ENCODE measurements around the gene PLD4.
"Not testable (repeated sequence)": the region's sequence is repeated elsewhere in the genome, so short reads cannot be mapped to it uniquely, and the experiment has no call there.

Gene PLD4, protein sequence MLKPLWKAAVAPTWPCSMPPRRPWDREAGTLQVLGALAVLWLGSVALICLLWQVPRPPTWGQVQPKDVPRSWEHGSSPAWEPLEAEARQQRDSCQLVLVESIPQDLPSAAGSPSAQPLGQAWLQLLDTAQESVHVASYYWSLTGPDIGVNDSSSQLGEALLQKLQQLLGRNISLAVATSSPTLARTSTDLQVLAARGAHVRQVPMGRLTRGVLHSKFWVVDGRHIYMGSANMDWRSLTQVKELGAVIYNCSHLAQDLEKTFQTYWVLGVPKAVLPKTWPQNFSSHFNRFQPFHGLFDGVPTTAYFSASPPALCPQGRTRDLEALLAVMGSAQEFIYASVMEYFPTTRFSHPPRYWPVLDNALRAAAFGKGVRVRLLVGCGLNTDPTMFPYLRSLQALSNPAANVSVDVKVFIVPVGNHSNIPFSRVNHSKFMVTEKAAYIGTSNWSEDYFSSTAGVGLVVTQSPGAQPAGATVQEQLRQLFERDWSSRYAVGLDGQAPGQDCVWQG

DNA sequence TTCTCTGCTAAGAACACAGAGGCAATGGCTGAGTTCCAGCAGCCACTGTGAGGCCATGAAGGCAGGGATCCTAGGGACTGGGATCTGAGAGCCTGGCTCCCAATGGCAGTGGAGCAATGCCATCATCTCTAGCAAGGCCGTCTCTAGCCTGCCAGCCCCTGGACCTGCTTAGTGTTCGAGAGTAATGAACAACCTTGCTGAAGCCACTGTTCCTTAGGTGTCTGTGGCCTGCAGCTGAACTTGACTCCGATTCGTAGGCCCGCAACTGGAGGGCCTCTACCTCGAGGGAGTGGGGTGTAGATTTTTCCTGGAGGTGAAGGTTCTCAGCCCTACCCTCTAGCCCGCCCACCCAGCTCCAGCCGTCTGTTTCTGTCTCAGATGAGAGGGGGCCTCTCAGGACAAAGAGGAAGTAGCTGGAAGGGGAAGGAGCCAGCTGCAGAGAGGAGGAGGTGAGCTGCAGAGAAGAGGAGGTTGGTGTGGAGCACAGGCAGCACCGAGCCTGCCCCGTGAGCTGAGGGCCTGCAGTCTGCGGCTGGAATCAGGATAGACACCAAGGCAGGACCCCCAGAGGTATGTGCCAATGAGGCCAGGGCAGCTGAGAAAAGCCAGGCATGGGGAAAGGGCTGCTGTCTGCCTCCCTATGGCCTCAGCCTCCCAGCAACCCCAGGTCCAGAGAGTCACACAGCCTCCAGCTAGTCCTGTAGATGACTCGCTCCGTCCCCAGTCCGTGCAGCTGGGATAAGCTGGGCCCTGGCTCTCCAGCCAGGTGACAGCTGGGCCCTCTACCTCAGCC is at the start of gene PLD4:
Gene PLD4 (plus strand): TSS at position 459 of the 793 bp plus-strand sequence. CDS start 2,262 bp downstream, outside the sequence.
- DNase-seq, result peak in 1 of 2 donors; percentile 33

DNA sequence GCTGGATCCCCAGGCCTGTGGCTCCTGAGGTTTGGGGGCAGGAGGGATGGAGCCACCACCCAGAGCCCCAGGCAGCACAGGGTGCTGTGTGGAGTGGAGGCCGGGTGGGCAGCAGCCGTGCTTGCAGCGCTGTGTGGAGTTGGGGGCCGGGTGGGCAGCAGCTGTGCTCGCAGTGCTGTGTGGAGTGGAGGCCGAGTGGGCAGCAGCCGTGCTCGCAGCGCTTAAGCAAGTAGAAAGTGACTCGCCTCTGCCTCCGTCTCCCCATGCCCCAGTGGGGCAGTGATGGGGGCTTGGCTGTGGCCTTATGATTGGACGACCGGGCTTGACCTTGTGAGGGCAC is 49.3 kb upstream of the PLD4 start:
- no peak for DNase-seq

GRCh38 chr14:104875811-104876210 is 48.9 kb upstream of the PLD4 start:
- DNase-seq, result no peak

DNA sequence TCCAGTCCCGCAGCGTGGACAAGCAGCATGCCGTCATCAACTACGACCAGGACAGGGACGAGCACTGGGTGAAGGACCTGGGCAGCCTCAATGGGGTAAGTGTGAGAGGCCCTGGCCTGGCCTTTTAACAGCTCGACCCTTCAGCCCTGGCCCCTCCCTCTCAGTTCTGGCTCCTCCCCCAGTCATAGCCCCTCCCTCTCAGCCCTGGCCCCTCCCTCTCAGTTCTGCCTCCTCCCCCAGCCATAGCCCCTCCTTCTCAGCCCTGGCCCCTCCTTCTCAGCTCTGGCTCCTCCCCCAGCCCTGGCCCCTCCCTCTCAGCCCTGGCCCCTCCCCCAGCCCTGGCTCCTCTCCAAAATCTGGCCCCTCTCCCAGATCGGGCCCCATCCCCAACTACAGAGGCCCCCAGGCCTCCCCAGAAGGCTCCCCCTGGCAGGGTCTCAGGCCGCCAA is 48.4 kb upstream of the PLD4 start:
- DNase-seq, result peak in 1 of 2 donors; percentile 32

DNA sequence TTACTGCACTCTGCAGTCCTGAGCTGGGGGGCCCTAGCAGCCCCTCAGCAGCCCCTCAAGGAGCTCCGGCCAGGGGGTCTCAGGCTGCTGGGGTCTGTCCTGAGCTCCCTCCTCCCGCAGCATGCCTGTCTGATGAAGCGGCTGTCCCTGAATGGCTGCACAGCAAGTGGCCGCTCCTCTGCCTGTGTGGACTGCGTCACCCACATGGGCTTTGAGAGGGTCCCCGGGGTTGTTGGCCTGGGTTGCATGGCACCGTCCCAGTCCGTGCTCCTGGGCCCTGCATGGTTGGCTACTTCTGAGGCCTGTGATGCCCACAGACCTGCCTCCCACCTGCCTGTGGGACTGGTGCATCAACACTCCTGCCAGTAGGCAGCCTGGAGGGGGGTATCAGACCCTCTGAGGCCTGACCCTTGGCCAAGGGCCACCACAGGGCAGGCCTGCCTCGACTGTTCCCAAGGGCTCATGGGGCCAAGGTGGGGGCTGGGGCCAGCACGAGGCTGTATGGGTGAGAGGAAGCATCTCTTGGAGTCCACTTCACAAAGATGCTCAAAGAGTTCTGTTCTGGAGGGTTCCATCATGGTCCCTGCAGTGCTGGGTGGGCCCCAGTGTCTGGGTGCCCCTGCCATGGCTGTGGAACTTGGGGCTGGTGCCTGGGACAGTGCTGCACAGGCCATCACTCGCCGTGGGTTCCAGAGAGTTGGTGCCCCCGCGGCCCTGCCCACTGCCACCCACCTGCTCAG is 47.4 kb upstream of the PLD4 start:
- DNase-seq, result no peak

GRCh38 chr14:104877806-104878550 is 46.7 kb upstream of the PLD4 start:
- DNase-seq, result no peak

DNA sequence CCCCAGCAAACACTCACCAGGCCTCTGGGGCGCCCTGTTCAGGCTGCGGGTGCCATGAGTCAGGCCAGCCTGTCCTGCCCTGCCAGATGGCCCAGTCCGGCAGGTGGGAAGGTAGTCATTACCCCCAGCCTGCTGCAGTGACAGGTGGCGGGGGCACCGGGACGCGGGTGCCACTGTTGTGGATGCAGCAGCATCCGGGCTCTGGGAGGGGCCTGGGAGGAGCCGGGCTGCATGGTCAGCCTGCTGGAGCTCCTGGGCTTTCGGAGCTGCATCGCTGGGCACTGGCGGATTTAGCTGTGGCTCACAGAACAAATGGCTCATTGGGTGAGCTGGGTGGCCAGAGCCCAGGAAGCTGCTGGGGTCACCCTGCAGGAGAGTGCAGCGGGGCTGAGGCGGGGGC is 46.1 kb upstream of the PLD4 start:
- no peak for DNase-seq

DNA sequence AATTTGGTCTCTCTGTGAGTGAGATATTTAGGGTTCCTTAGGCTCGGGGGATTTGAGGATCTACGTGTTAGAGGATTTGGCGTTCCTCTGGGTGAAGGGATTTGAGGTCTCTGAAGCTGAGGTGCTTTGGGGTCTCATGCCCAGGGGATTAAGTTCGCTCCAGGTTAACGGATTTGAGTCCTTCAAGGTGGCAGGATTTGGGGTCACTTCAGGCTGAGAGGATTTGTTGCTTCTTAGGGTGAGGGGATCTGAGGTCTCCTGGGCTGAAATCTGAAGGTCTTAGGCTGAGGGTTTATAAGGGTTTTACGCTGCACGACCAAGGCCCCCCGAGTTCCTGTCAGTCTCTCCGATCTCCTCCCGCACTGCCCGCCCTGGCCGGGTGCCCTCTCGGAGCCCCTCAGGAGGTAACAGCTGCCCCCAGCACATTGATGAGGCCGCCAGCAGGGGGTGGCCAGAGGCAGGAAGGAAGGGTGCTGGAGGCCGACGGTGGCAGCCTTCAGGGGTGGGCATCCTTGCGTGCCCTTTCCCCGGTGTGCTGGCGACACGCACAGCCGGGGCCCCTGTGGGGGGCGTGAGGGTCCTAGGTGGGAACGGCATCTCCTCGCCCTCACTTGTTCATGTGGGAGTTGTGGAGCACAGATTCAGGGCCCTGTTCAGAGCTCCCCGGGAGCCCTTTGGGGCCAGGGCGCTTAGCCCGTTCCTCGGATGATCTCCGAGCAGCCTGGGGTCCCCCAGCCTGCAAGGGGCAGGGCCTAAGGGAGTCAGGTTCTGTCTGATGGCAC is 45.3 kb upstream of the PLD4 start:
- DNase-seq, result no peak

- DNase-seq, result no peak
Measured at GRCh38 chr14:104879983-104880565, 44.6 kb upstream of the PLD4 start.

GRCh38 chr14:104880584-104881210 is 44.0 kb upstream of the PLD4 start:
- no peak for DNase-seq

DNA sequence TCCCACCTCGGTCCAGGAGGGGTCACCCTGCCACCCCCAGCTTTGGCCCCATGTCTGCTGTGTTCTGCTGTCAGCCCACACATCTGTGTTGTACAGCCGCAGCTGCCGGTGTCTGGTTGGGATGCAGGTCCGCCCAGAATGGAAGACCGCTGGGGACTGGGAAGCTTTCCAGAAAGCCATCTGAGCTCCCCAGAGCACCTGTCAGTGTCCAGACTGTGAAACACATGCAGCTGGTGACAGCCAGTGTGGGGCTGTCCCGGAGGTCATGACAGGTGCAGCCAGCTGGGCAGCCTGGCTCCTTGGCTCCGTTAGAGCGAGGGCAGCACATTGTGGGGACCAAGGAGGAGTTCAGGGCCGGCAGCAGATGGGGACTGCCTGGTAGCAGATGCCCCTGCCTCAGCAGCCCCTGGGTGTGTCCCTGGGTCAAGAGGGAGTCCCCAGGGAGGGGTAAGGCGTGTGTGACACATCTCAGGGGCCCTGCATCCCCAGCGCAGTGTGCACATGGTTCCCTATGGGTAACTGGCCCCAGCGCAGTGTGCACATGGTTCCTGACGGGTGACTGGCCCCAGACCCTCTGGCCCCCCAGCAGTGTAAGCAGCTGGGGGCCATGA is 43.2 kb upstream of the PLD4 start:
- no peak for DNase-seq

DNA sequence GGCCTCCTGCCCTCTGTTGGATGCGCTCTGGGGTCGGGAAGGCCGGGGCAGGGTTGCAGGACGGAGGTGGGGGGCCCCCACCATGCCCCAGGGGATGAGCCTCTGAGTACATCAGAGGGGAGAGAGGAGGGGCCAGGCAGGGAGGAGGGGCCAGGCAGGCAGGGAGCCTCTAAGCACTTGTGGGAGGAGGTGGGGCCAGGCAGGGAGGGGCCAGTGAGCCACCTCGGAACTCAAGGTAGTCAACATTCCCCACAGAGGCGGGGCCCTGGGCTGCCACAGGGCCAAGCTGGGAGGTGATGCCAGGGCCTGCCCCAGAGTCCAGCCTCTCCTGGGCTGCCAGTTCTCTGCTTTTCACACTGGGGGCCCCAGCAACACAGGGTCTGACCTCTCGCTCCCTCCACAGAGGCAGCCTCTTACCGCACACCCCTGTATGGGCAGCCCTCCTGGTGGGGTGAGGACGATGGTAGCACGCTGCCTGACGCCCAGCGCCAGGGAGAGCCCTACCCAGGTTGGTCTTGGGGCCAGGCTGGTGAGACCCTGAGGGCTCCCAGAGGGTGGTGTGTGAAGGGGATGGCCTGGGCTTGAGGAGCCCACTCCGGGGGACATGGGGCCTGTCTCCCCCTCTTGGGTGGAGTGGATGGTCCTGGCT is 42.2 kb upstream of the PLD4 start:
- DNase-seq, result no peak

- DNase-seq, result no peak
Measured at GRCh38 chr14:104882991-104883660, 41.6 kb upstream of the PLD4 start.

DNA sequence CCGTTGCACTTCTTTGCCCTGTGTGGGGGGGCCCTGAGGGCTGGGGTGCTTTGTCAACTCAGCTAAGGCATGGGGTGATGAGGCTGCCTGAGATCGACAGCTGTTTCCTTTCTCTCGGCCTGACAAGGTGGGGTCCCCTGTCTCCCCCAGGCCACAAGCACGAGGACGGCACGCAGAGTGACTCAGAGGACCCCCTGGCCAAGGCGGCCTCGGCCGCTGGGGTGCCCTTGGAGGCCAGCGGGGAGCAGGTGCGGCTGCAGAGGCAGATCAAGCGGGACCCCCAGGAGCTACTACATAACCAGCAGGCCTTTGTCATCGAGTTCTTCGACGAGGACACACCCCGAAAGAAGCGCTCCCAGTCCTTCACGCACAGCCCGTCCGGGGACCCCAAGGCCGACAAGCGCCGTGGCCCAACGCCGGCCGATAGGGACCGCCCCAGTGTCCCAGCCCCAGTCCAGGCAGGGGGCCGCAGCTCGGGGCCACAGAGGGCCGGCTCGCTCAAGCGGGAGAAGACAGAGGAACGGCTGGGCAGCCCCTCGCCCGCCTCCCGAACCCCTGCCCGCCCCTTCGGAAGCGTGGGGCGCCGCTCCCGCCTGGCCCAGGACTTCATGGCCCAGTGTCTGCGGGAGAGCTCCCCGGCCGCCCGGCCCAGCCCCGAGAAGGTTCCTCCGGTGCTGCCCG is 40.9 kb upstream of the PLD4 start:
- no peak for DNase-seq

GRCh38 chr14:104884381-104884780 is 40.3 kb upstream of the PLD4 start:
- not testable (repeated sequence) for DNase-seq

DNA sequence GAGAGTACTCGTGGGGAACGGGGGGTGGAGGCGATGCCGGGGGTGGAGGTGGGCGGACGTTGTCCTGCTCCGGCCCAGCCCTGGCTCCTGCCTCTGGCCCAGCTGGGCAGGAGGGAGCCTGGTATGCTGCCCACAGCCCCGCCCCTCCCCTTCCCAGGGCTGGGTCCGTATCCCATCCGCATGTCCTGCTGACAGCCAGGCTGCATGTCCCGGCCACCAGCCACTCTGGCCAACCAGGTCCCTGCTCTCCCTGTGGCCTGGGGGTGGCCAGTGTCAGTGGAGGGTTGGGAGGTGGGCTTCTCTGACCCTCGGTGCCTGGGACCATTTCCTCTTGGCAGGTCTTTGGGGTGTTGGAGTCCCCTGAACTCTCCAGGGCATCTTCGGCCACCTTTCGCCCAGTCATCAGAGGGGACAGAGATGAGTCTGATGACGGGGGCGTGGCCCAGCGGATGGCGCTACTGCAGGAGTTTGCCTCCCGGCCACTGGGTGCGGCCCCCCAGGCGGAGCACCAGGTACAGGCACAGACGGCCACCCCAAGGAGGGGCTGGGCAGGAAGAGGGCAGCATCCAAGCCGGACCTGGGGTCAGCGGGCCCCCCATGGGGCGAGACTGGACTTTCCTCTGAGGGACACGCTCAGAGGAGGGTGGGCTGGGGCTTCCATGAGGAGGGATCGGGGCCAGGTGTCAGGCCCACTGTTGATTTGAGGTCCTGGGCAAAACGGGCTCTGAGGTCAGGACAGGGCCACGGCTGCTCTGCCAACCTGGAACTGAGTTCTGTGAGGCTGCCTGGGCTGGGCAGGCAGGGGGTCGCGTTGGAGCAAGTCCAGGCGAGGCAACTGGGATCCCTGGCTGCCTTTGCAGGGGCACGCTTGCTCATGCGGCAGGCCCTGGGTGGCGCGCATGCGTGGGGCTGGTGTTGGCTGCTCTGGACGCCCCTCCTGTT is 39.4 kb upstream of the PLD4 start:
- DNase-seq, result no peak

DNA sequence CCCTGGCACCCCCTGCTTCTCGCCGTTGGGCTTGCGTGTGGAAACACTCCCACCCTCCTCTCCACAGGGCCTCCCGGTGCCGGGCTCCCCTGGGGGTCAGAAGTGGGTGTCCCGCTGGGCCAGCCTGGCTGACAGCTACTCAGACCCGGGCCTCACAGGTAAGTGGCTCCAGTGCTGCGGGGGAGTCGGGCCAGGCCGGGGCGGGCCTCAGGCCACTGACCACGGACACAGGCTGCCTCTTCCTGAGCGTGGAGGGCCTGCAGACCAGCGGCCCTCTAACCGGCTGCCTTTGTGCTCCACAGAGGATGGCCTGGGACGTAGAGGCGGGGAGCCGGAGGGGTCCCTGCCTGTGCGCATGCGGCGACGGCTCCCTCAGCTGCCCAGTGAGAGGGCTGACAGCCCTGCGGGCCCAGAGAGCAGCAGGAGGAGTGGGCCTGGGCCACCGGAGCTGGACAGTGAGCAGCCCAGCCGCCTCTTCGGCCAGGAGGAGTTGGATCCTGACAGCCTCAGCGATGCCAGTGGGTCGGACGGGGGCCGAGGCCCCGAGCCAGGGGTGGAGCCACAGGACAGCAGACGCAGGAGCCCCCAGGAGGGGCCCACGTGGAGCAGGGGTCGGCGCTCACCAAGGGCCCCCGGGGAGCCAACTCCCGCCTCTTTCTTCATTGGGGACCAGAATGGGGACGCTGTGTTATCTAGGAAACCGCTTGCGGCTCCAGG is 38.5 kb upstream of the PLD4 start:
- DNase-seq, result no peak

Measured in CD4-positive, alpha-beta T cell treated with Interleukin-1 beta for 1 hour (primary cell).